ELF-1 (cell line): ENCODE results near the gene UFD1.

Experiments used
- DNase-seq: peaks from one replicate; pipeline ENCODE4 v3.0.0-alpha.2; 2016; ENCODE audit warnings: low read depth, low spot score

UFD1 gene

GRCh38 chr22:19478901-19479354 lies at the start of gene UFD1:
UFD1 (minus strand) TSS chr22:19479193; CDS start chr22:19479085, 108 bp downstream.
- DNase-seq: peak; percentile 90

GRCh38 chr22:19527861-19528417 lies 48.9 kb upstream of the UFD1 start:
- DNase-seq: no peak

GRCh38 chr22:19527321-19527721 lies 48.3 kb upstream of the UFD1 start:
- no peak for DNase-seq

GRCh38 chr22:19526702-19527111 lies 47.7 kb upstream of the UFD1 start:
- no peak for DNase-seq

- DNase-seq: no peak
Measured at GRCh38 chr22:19526076-19526701, 47.2 kb upstream of the UFD1 start.

- no peak for DNase-seq
Measured at GRCh38 chr22:19525666-19526065, 46.7 kb upstream of the UFD1 start.

GRCh38 chr22:19525116-19525660 lies 46.2 kb upstream of the UFD1 start:
- DNase-seq: no peak

GRCh38 chr22:19524170-19525115 lies 45.5 kb upstream of the UFD1 start, which contains the start of gene CLDN5:
CLDN5 (minus strand) TSS chr22:19524410; CDS start chr22:19524255, 155 bp downstream.
- DNase-seq: no peak

- peak; percentile 71 for DNase-seq
Measured at GRCh38 chr22:19523240-19524169, 44.5 kb upstream of the UFD1 start.

- no peak for DNase-seq
Measured at GRCh38 chr22:19522881-19523239, 43.9 kb upstream of the UFD1 start.

- DNase-seq: no peak
Measured at GRCh38 chr22:19522190-19522880, 43.3 kb upstream of the UFD1 start.

GRCh38 chr22:19520566-19521305 lies 41.7 kb upstream of the UFD1 start:
- DNase-seq: no peak

GRCh38 chr22:19520007-19520406 lies 41.0 kb upstream of the UFD1 start:
- DNase-seq: no peak

- DNase-seq: no peak
Measured at GRCh38 chr22:19519041-19519926, 40.3 kb upstream of the UFD1 start.

- no peak for DNase-seq
Measured at GRCh38 chr22:19518635-19519034, 39.6 kb upstream of the UFD1 start.

GRCh38 chr22:19517919-19518611 lies 39.1 kb upstream of the UFD1 start:
- DNase-seq: no peak

- no peak for DNase-seq
Measured at GRCh38 chr22:19517171-19517500, 38.1 kb upstream of the UFD1 start.
